ENCODE results near the gene SPATA45. TPM values are rescaled to one million over a fixed set of nuclear protein-coding genes. Genes with fewer than 3 reads are reported as not detected.

SPATA45 gene
- total and polyA plus RNA-seq, 2 of the 13 experiments (the other 11 are each of a cell fraction or from before 2014, with no cell fraction given) = 0.17 to 0.64 TPM

GRCh38 chr1:212858461-212859265 lies 11.2 kb upstream of the SPATA45 start (continued):
- TF ChIP-seq ZNF142 (CRISPR knock-in tag; IDR thresholded peaks at IDR 0.05) (no peak), ZNF558 (CRISPR knock-in tag; IDR thresholded peaks at IDR 0.05; ENCODE audit: borderline replicate concordance) (peak; percentile 58; the same call in 1 of the 2 replicates), ZNF484 (CRISPR knock-in tag; IDR thresholded peaks at IDR 0.05; ENCODE audit: borderline replicate concordance, low read depth) (no peak), AKNA (CRISPR knock-in tag; IDR thresholded peaks at IDR 0.05; ENCODE audit: borderline replicate concordance) (no peak), KLF6 (CRISPR knock-in tag; IDR thresholded peaks at IDR 0.05) (no peak), ZFP82 (CRISPR knock-in tag; IDR thresholded peaks at IDR 0.05; ENCODE audit: borderline replicate concordance) (no peak; the same call in 1 of the 2 replicates), NKX3-1 (CRISPR knock-in tag; IDR thresholded peaks at IDR 0.05) (0 out of 2 replicates have a peak, but pooled peaks have one; percentile 65), ZNF10 (CRISPR knock-in tag; IDR thresholded peaks at IDR 0.05; ENCODE audit: borderline replicate concordance, low read depth) (no peak), RFXAP (CRISPR knock-in tag; IDR thresholded peaks at IDR 0.05; ENCODE audit: borderline replicate concordance) (peak; percentile 30; the same call in 1 of the 2 replicates), POGK (CRISPR knock-in tag; conservative IDR thresholded peaks at IDR 0.05) (no peak), KLF12 (CRISPR knock-in tag; IDR thresholded peaks at IDR 0.05; ENCODE audit: borderline replicate concordance) (0 out of 2 replicates have a peak, but pooled peaks have one; percentile 42), MBD4 (IDR thresholded peaks at IDR 0.05; ENCODE audit: borderline replicate concordance, low read length) (no peak), PBX2 (CRISPR knock-in tag; IDR thresholded peaks at IDR 0.05) (no peak), SYNCRIP (IDR thresholded peaks at IDR 0.05; ENCODE audit: insufficient read depth, low read depth, low read length) (no peak)

Measured in HepG2 (cell line).